GM18511 (cell line): Measurements from ENCODE around the gene NADK.

ENCODE experiments used
- ATAC-seq: cut with Tn5 transposase; IDR thresholded peaks from one replicate; pipeline ENCODE4 v1.9.1; 2021; ENCODE audit warnings: mild to moderate bottlenecking, moderate library complexity; ENCODE audit not compliant: unreplicated experiment

NADK gene

GRCh38 chr1:1768249-1768992, 9.8 kb downstream of the NADK start:
- ATAC-seq = no peak

- ATAC-seq = no peak
Observed at GRCh38 chr1:1764876-1765470, 13.3 kb downstream of the NADK start.

GRCh38 chr1:1763657-1764621, 14.3 kb downstream of the NADK start:
- ATAC-seq = no peak

DNA sequence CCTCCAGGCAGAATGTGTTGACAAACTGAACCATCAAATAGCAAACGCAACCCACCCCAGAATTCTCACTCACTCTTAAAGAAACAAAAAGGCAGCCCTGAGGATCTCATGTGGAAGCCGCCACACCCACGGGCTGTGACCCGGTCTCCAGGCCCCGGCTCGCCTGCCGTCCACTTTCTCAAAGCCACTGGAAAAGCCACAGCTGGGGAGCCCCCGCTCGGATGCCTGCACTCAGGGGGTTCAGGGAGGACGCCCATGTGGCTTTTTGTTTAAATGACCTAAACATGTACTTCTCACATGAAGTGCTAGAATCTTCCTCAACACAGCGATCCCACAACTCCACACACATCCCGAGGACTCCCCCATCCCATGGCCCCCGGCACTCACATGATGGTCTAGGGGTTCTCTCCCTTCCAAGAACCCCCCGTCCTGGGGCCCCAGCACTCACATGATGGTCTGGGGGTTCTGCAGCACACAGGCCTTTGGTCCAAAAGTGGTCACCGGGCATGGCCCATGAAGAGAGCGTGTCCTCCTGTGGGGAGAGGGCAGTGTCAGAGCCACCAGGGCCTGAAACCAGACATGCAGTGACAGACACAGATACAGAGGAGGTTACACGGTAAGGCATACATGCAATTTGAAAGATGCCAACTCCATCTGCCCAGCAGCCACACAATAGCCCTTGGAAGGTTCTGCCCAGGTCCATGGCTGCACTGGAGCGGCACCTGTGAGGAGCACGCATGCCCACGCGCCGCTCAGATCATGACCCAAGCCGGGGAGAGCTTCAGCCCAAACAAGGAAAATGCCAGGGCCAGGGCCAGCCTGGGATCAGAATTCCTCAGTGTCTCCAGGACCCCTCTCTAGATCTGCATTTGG, 16.5 kb downstream of the NADK start:
- no peak for ATAC-seq

DNA sequence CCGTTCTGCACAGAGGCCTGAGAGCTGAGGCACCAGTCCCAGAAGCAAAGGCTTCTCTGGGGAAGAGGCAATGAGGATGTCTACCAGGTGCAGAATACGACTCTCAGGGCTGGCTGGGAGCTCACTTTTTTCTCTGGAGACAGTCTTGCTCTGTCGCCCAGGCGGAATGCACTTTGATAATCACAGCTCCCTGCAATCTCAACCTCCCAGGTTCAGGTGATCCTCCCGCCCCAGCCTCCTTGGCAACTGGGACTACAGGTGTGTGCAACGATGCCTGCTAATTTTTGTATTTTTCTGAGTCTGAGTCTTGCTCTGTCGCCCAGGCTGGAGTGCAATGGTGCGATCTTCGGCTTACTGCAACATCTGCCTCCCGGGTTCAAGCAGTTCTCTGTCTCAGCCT, 17.6 kb downstream of the NADK start:
- ATAC-seq = no peak

DNA sequence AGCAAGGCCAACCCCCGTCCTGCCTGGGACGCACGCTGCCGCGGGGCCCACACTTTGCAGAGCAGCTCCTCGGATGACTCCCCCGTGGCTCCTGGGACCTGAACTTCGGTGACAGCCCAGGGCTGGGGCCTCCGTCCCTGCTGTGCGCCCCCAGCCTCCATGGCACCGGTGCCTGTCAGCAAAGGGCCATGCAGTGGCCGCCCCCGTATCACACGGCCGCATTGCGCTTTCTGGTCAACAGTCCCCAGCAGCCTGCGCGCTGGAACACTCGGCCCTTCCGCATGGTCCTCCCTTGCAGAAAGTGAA, 18.0 kb downstream of the NADK start:
- ATAC-seq = no peak

- ATAC-seq = no peak
Observed at GRCh38 chr1:1759456-1760344, 18.6 kb downstream of the NADK start.

GRCh38 chr1:1758692-1759455, 19.4 kb downstream of the NADK start:
- no peak for ATAC-seq

DNA sequence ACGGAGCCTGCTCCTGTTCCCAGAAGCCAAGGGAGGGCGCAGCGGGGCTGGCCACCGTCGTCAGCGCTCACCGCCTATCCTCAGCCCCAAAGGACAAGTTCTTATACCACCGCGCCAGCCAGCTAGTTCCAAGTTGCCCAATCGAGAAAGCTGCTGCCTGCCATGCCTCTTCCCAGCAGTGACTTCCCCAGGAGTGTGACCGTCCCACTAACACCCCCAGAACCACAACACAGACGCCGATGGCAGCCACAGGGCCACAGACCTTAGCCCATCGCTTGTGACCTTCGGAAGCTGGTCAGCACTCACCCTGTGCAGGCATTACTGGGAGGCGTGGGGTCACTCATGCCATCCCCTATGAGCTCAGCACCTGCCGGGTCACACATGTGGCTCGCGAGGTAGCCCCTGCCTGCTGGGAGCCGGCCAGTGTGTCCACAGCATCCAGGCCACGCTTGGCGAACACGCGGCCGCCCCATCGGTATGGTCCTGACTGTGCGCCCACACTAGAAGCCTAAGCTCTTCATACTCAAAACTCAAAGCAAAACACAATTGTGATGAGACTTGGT, 20.1 kb downstream of the NADK start:
- no peak for ATAC-seq

DNA sequence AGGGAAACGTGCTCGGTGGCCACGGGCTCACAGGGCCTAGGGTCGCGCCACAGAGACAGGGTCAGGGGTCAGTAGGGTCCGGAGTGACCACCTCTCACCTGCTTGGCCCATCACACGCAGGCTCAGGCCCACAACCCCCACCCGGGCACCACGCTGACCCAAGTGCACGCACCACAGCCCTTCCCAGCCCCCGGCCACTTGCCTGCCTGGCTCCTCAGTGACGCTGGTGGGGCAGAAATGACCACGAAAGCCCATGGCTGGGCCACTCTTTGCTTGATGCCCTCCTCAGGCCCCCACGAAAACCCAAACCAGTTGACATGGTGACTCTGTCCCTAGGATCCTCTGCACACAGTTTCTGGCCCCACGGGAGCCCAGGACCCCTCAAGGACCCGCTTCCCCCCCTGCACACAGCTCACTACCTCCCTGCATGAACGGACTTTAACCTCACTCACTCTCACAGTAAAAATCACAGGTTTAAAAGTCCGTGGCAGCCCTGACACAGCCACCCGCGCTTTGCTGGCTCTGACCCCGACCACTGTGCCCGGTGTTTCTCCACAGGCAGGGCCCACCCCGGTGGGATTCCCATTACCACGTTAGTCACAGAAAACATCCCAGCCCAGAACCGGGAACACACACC, 20.7 kb downstream of the NADK start:
- ATAC-seq = no peak

DNA sequence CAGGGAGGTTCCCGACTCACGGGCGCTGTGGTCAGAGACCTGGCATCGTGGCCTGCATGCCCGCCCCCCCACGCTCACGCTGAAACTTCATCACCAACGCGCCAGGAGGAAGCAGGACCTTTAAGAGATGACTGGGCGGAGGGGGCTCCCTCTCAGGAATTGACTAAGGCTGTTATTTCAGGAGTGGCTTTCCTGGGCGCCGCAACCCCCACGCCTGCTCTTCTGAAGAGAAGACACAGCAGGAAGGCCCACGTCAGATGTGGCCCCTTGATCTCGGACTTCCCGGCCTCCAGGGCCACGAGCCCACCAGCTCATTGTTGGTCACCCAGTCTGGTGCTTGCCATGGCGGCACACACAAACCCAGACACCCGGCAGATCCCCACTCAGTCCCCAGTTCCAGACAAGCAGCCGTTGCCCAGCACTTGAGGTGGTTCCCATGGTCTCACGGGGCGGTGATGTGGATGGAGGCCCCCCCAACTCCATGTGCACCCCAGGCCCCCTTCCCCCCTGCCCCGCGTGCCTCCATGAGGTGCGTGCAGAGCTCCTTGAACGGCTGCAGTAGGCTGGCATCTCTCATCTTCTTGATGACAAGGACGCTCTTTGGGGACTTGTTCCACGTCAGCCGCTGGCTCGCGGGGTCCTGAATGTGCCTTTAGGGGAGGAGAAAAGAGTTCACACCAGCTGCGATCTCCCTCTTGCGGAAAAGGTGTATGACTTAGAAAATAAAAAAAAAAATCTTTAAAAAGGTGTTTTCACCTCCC, 21.4 kb downstream of the NADK start:
- ATAC-seq = no peak

DNA sequence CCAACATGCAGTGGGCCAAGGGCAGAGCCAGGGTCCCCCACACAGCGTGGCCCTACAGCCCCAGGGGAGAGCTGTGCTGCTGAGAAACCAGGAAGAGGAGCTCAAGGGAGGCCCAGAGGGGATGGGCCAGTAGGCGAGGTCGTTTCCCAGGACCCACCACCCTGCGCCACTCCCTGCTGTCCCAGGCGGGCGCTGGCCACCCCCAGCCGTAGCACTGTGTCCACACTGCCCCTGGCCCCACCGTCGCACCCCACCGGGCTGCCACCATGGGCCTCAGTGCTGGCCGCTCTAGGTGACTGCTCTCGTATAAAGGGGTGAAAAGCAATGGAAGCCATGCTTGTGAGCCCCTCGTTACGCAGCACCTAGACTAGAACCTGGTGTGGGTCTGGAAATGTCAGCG, 22.4 kb downstream of the NADK start:
- no peak for ATAC-seq

- no peak for ATAC-seq
Observed at GRCh38 chr1:1755426-1755825, 22.8 kb downstream of the NADK start.

DNA sequence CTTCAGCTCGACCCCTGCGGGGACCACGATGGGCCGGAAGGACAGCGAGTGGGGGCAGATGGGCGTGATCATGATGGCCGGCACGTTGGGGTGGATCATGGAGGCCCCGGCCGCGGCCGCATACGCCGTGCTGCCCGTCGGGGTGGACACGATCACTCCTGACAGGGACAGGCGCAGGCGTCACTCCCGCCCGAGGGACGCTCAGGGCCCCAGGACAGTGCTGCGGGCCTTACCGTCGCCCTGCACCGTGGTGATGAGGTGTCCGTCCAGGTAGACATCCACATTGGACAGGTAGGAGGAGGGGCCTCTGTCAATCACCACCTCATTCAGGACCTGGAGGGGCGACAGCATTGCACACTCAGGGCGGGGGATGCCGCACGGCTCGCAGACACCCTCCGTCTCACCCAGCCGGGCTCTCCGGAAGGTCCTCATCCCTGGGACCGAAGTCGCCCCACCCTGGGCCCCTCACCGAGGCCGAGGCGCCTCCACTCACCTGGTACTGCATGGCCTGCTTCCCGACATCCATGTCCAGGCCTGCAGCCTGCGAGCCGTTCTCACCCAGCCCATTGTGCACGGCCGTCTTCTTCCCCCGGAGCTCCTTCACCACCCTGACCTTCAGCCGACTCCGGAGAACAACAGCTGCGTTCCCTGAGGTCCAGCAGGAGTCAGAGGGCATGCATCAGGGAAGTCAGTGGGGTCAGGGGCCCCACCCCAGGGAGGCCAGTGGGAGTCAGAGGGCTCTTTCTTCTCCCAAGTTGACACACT, 24.0 kb downstream of the NADK start:
- ATAC-seq = no peak

DNA sequence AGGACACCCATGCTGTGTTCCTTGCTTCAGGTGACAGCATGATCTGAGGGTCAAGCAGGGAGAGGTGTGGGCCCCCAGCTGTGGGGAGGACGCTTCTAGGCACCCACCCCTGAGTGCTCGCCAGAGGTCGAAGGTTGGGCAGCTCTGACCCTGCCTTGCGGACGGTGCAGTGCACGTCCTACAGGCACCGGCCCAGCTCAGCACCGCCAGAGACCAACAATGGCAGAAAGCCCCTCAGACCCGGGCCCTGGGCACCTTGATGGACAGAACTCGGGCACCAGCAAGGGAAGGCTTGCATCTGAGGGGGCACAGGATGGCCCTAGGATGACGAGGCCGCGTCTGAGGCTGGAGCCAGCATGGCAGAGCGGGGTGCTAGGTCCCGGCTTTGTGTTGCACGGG, 24.7 kb downstream of the NADK start:
- no peak for ATAC-seq

DNA sequence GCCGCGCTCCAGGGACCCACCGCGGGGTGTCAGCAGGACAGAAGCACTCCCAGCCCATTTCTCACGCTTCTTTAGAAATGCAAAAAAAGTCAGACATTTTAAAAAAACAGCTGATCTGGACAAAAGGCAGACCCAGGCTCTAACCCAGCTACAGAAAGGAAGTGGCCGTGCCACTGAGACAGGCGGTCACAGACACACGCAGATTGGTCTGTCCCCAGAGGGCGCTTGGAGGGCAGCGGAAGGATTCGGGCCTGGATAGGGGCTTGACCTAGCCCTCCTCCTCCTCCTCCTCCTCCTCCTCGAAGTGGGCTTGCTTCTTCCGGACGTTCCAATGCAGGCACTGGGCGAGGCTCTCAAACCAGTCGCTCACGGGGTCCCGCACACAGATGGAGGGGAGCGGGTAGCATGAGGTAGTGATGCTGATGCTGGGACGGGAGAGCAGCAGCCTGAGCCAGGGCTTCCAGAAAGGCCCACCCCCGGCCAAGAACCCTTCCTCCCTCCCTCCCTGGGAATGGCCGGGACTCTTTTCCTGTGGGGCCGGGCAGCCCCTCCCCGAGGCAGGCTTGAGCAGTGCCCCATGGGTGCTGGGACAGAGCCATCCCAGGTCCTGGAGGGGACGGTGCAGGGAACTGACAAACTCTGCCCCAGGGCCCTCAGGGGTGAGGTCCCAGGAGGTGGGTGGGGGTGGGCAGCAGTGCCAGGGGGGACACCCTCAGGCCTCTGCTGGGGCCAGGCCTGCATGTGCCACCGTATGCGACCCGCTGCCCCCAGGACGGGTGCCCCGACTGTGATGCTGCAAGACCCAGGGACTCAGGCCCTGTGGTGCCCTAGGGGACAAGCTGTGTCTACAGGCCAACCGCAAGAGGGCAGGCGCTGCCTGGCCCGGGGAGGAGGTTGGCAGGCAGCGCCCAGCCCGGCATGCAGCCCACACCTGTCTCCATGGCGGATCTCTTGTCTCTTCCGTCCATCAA, 25.3 kb downstream of the NADK start:
- no peak for ATAC-seq
